Subcutaneous adipose tissue (tissue), 1 donor: ENCODE data around the gene SORL1-AS1.

Experiments
- CTCF ChIP-seq: fragments of 450-650 bp; IDR thresholded peaks from one replicate; pipeline ENCODE4 v1.5.1; 2016; ENCODE audit warnings: low read depth, mild to moderate bottlenecking, control low read depth, antibody characterized with exemption, moderate library complexity

Gene SORL1-AS1

GRCh38 chr11:121463689-121464335, 11.0 kb upstream of the SORL1-AS1 start:
- no peak for TF ChIP-seq CTCF

- TF ChIP-seq CTCF: no peak
Measured at GRCh38 chr11:121461843-121462242, 9.1 kb upstream of the SORL1-AS1 start.

- TF ChIP-seq CTCF: no peak
Measured at GRCh38 chr11:121460941-121461514, 8.3 kb upstream of the SORL1-AS1 start.

GRCh38 chr11:121459413-121460017, 6.7 kb upstream of the SORL1-AS1 start:
- TF ChIP-seq CTCF: no peak

GRCh38 chr11:121458551-121458950, 5.8 kb upstream of the SORL1-AS1 start:
- no peak for TF ChIP-seq CTCF

GRCh38 chr11:121456816-121457431, 4.2 kb upstream of the SORL1-AS1 start:
- no peak for TF ChIP-seq CTCF

- no peak for TF ChIP-seq CTCF
Measured at GRCh38 chr11:121456151-121456550, 3.4 kb upstream of the SORL1-AS1 start.
